ENCODE data around the gene LRRC3.

The LRRC3 gene

DNA sequence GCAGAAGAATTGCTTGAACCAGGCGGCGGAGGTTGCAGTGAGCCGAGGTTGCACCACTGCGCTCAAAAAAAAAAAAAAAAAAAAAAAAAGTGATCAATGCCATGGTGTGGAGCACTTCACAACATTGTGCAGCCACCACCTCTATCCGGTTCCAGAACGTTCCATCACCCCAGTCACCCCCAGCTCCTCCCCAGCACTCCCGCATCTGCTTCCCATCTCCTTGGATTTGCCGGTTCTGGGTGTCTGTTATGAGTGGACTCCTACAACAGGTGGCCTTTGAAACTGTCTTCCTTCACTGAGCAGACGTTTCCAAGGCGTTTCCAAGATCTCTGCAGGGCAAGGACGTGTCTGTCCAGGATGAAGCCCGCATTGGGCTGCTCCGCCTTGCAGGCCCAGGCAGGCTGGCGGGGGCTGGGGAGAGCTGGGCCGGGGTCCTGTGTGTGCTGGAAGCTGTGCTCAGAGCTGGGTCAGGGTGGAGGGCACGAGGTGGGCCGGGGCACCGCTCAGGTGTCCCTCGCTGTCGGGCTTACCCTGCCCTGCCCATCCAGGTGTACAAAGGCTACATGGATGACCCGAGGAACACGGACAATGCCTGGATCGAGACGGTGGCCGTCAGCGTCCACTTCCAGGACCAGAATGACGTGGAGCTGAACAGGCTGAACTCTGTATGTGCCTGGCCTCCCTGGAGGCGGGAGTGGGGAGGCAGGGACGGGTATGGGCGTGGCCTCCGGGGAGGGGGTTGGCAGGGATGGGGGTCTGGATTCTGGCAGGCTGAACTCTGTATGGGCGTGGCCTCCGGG is 14.9 kb upstream of the LRRC3 start:
- Histone ChIP-seq H3K4me1 (ENCODE audit: control insufficient read depth, insufficient read depth, low read length) (no peaks in the 10 kb centered on the region), H3K36me3 (ENCODE audit: control insufficient read depth in 2 of 2, insufficient read depth in 1 of 2, low read length in 2 of 2) (no peaks in the 10 kb centered on the region), H3K9me3 (ENCODE audit: control insufficient read depth, insufficient read depth, low read depth, low read length) (no peaks in the 10 kb centered on the region), H3K27ac (ENCODE audit: extremely low read depth, low read depth, low read length) (no peak overlapping the region), H3K4me3 (ENCODE audit: low read depth, low read length) (no peak overlapping the region)
- ChIA-PET CTCF (interaction anchor here (0.7 kb wide), 1 partner anchor 63 kb away, joined by 3 read pairs; no protein-coding TSS in a partner anchor), POLR2A (no interaction called here)
- TF ChIP-seq, protein P1, sequence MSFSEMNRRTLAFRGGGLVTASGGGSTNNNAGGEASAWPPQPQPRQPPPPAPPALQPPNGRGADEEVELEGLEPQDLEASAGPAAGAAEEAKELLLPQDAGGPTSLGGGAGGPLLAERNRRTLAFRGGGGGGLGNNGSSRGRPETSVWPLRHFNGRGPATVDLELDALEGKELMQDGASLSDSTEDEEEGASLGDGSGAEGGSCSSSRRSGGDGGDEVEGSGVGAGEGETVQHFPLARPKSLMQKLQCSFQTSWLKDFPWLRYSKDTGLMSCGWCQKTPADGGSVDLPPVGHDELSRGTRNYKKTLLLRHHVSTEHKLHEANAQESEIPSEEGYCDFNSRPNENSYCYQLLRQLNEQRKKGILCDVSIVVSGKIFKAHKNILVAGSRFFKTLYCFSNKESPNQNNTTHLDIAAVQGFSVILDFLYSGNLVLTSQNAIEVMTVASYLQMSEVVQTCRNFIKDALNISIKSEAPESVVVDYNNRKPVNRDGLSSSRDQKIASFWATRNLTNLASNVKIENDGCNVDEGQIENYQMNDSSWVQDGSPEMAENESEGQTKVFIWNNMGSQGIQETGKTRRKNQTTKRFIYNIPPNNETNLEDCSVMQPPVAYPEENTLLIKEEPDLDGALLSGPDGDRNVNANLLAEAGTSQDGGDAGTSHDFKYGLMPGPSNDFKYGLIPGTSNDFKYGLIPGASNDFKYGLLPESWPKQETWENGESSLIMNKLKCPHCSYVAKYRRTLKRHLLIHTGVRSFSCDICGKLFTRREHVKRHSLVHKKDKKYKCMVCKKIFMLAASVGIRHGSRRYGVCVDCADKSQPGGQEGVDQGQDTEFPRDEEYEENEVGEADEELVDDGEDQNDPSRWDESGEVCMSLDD (tag by site-specific recombination; IDR thresholded peaks at IDR 0.05), result no peak
- TF ChIP-seq GLI2 (tag by site-specific recombination; IDR thresholded peaks at IDR 0.05; ENCODE audit: borderline replicate concordance, low read depth), result no peak
- TF ChIP-seq ZNF112 (tag by site-specific recombination; IDR thresholded peaks at IDR 0.05), result no peak
- no peak for TF ChIP-seq BCL11B (tag by site-specific recombination; IDR thresholded peaks at IDR 0.05; ENCODE audit: low read depth)
- TF ChIP-seq, protein P2, sequence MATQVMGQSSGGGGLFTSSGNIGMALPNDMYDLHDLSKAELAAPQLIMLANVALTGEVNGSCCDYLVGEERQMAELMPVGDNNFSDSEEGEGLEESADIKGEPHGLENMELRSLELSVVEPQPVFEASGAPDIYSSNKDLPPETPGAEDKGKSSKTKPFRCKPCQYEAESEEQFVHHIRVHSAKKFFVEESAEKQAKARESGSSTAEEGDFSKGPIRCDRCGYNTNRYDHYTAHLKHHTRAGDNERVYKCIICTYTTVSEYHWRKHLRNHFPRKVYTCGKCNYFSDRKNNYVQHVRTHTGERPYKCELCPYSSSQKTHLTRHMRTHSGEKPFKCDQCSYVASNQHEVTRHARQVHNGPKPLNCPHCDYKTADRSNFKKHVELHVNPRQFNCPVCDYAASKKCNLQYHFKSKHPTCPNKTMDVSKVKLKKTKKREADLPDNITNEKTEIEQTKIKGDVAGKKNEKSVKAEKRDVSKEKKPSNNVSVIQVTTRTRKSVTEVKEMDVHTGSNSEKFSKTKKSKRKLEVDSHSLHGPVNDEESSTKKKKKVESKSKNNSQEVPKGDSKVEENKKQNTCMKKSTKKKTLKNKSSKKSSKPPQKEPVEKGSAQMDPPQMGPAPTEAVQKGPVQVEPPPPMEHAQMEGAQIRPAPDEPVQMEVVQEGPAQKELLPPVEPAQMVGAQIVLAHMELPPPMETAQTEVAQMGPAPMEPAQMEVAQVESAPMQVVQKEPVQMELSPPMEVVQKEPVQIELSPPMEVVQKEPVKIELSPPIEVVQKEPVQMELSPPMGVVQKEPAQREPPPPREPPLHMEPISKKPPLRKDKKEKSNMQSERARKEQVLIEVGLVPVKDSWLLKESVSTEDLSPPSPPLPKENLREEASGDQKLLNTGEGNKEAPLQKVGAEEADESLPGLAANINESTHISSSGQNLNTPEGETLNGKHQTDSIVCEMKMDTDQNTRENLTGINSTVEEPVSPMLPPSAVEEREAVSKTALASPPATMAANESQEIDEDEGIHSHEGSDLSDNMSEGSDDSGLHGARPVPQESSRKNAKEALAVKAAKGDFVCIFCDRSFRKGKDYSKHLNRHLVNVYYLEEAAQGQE (tag by site-specific recombination; IDR thresholded peaks at IDR 0.05), result no peak
- TF ChIP-seq MEIS1 (CRISPR knock-in tag; IDR thresholded peaks at IDR 0.05; ENCODE audit: borderline replicate concordance), result no peak
- no peak for TF ChIP-seq ZNF514 (tag by site-specific recombination; IDR thresholded peaks at IDR 0.05)
- TF ChIP-seq ZNF23 (tag by site-specific recombination; IDR thresholded peaks at IDR 0.05; ENCODE audit: borderline replicate concordance), result no peak
- TF ChIP-seq ZNF248 (tag by site-specific recombination; IDR thresholded peaks at IDR 0.05), result no peak
- TF ChIP-seq ZNF121 (tag by site-specific recombination; IDR thresholded peaks at IDR 0.05), result no peak
- TF ChIP-seq KLF7 (tag by site-specific recombination; IDR thresholded peaks at IDR 0.05; ENCODE audit: borderline replicate concordance), result no peak
- TF ChIP-seq ZNF610 (tag by site-specific recombination; IDR thresholded peaks at IDR 0.05; ENCODE audit: borderline replicate concordance), result no peak
- no peak for TF ChIP-seq YY2 (tag by site-specific recombination; IDR thresholded peaks at IDR 0.05)
- no peak for TF ChIP-seq ZNF221 (tag by site-specific recombination; IDR thresholded peaks at IDR 0.05; ENCODE audit: borderline replicate concordance)
- TF ChIP-seq OVOL3 (tag by site-specific recombination; IDR thresholded peaks at IDR 0.05), result no peak
- TF ChIP-seq ZNF324 (tag by site-specific recombination; IDR thresholded peaks at IDR 0.05), result no peak
- TF ChIP-seq, protein P3, sequence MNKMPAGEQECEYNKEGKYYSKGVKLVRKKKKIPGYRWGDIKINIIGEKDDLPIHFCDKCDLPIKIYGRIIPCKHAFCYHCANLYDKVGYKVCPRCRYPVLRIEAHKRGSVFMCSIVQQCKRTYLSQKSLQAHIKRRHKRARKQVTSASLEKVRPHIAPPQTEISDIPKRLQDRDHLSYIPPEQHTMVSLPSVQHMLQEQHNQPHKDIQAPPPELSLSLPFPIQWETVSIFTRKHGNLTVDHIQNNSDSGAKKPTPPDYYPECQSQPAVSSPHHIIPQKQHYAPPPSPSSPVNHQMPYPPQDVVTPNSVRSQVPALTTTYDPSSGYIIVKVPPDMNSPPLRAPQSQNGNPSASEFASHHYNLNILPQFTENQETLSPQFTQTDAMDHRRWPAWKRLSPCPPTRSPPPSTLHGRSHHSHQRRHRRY (tag by site-specific recombination; IDR thresholded peaks at IDR 0.05), result no peak
- TF ChIP-seq, protein P4, sequence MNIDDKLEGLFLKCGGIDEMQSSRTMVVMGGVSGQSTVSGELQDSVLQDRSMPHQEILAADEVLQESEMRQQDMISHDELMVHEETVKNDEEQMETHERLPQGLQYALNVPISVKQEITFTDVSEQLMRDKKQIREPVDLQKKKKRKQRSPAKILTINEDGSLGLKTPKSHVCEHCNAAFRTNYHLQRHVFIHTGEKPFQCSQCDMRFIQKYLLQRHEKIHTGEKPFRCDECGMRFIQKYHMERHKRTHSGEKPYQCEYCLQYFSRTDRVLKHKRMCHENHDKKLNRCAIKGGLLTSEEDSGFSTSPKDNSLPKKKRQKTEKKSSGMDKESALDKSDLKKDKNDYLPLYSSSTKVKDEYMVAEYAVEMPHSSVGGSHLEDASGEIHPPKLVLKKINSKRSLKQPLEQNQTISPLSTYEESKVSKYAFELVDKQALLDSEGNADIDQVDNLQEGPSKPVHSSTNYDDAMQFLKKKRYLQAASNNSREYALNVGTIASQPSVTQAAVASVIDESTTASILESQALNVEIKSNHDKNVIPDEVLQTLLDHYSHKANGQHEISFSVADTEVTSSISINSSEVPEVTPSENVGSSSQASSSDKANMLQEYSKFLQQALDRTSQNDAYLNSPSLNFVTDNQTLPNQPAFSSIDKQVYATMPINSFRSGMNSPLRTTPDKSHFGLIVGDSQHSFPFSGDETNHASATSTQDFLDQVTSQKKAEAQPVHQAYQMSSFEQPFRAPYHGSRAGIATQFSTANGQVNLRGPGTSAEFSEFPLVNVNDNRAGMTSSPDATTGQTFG (tag by site-specific recombination; IDR thresholded peaks at IDR 0.05; ENCODE audit: borderline replicate concordance), result no peak
- no peak for TF ChIP-seq ZNF239 (tag by site-specific recombination; IDR thresholded peaks at IDR 0.05)

All from HEK293 (cell line).